Endodermal cell (in vitro differentiated cells): ENCODE measurements around the gene APLP1. TPM values are rescaled to one million over a fixed set of nuclear protein-coding genes. Genes with fewer than 3 reads are reported as not detected.
A peak's percentile ranks its signal among the peaks of the same experiment; 100 is the strongest.

Experiments
- DNase-seq: peaks from one replicate; pipeline ENCODE4 v3.0.0-alpha.2; 2017
- H3K27ac ChIP-seq: 2 replicates; pipeline ENCODE4 v1.5.1; 2013; ENCODE audit warnings: mild to moderate bottlenecking, low read depth, low read length, moderate library complexity
- H3K27me3 ChIP-seq: 2 replicates; pipeline ENCODE4 v1.6.1; 2013; ENCODE audit warnings: mild to moderate bottlenecking, low read length, moderate library complexity; ENCODE audit not compliant: insufficient read depth, control insufficient read depth, poor library complexity, severe bottlenecking
- H3K36me3 ChIP-seq: 2 replicates; pipeline ENCODE4 v1.7.0; 2013; ENCODE audit warnings: mild to moderate bottlenecking, low read length, moderate library complexity; ENCODE audit not compliant: control insufficient read depth, insufficient read depth
- H3K4me1 ChIP-seq: one replicate; pipeline ENCODE4 v1.7.0; 2013; ENCODE audit warnings: low read length; ENCODE audit not compliant: control insufficient read depth, insufficient read depth
- H3K4me3 ChIP-seq: 2 replicates; pipeline ENCODE4 v1.5.1; 2013; ENCODE audit warnings: mild to moderate bottlenecking, low read length, moderate library complexity
- H3K9ac ChIP-seq: 2 replicates; pipeline ENCODE4 v1.6.1; 2013; ENCODE audit warnings: mild to moderate bottlenecking, low read length, moderate library complexity; ENCODE audit not compliant: poor library complexity, severe bottlenecking; ENCODE audit errors: extremely low read depth
- H3K9me3 ChIP-seq: 2 replicates; pipeline ENCODE4 v1.6.1; 2013; ENCODE audit warnings: mild to moderate bottlenecking, low read length, moderate library complexity; ENCODE audit not compliant: control insufficient read depth
- H3K27ac Mint-ChIP-seq: 2 replicates; pipeline ENCODE4 v1.8.0; 2020; ENCODE audit warnings: mixed read lengths
- H3K27me3 Mint-ChIP-seq: 2 replicates; pipeline ENCODE4 v1.8.0; 2021; ENCODE audit warnings: mild to moderate bottlenecking, mixed read lengths; ENCODE audit not compliant: insufficient read depth
- H3K36me3 Mint-ChIP-seq: 2 replicates; pipeline ENCODE4 v1.8.0; 2020; ENCODE audit warnings: low read depth, mixed read lengths
- H3K4me1 Mint-ChIP-seq: 2 replicates; pipeline ENCODE4 v1.8.0; 2020; ENCODE audit warnings: mixed read lengths
- H3K4me3 Mint-ChIP-seq: 2 replicates; pipeline ENCODE4 v1.8.0; 2020; ENCODE audit warnings: mild to moderate bottlenecking, moderate library complexity, mixed read lengths
- H3K9me3 Mint-ChIP-seq: 2 replicates; pipeline ENCODE4 v1.8.0; 2020; ENCODE audit warnings: mild to moderate bottlenecking, mixed read lengths
- WGBS, 2 experiments: methylation state at CpG; one replicate each; pipeline versions ENCODE4 v1.1.5 to v1.1.7; 2013; ENCODE audit warnings: missing lambda C conversion rate in 2 of 2, mixed read lengths in 1 of 2; ENCODE audit not compliant: insufficient coverage in 1 of 2, insufficient read length in 1 of 2; 5-methylcytosine and 5-hydroxymethylcytosine counted together
- long read RNA-seq, 4 experiments: library from polyadenylated mRNA in 2 of 4; library from RNA in 1 of 4; library from capped mRNA in 1 of 4; stranded (forward) in 3 of 4; unstranded in 1 of 4; transcript quantifications; one replicate each; pipeline ENCODE4 v2.0.0, GENCODE V29; 2020 to 2021; ENCODE audit warnings: inconsistent platforms in 1 of 4
- polyA plus RNA-seq, 2 experiments: library from polyadenylated mRNA; stranded (reverse); fragments of 50-300 nt; gene quantifications; one replicate each; pipeline ENCODE4 v1.2.3, GENCODE V29; 2013
- total RNA-seq, 2 donors: library from RNA; stranded (reverse); fragmentation: NEBNext Ultra II Directional in 1 of 2; extraction: Animal tissue kit (Norgen Biotek cat#: 25700) in 1 of 2; gene quantifications; 2 replicates in 1 of 2; 3 replicates in 1 of 2; pipeline ENCODE4 v1.2.1, GENCODE V29; 2021
- TF ChIP-seq, protein P1 (sequence below): fragments of 200-600 bp; sonication (generic); conservative IDR thresholded peaks from 2 replicates; pipeline ENCODE4 v1.5.0; 2021; ENCODE audit warnings: antibody characterized with exemption, mild to moderate bottlenecking

The APLP1 gene
- total RNA-seq, result 10 to 100 TPM in 1 of 2 donors, 1 to 10 TPM in 1; 4.1 to 10.6 TPM
- 395 TPM for polyA plus RNA-seq (2013, experiment 1 of 2)
- 360 TPM for polyA plus RNA-seq (2013, experiment 2 of 2)
- long read RNA-seq, experiment 1, partial matches to known transcripts, result 1 of 4 reads
- long read RNA-seq, experiment 1, other reads (novel, unspliced or antisense), result 2 of 4 reads
- long read RNA-seq, experiment 2, partial matches to known transcripts, result 1 of 13 reads
- long read RNA-seq, experiment 2, other reads (novel, unspliced or antisense), result 12 of 13 reads
- long read RNA-seq, experiment 3, partial matches to known transcripts, result 0 of 9 reads
- long read RNA-seq, experiment 3, other reads (novel, unspliced or antisense), result 9 of 9 reads
- long read RNA-seq, experiment 4, result 0 reads

GRCh38 chr19:35868172-35868822, at the start of gene APLP1:
Gene APLP1 (plus strand): TSS chr19:35868574. CDS start chr19:35868637, 63 bp downstream.
- H3K9ac ChIP-seq, result no peak within 1 kb of the TSS
- peaks cover 50% of the 10 kb centered on the region for H3K27me3 Mint-ChIP-seq
- H3K4me1 ChIP-seq, result no peaks in the 10 kb centered on the region
- H3K36me3 ChIP-seq, result no peaks in the 10 kb centered on the region
- peak within 1 kb of the TSS; percentile 48 for H3K4me3 Mint-ChIP-seq
- no peaks in the 10 kb centered on the region for H3K9me3 ChIP-seq
- H3K27me3 ChIP-seq, result peaks cover 54% of the 10 kb centered on the region
- H3K9me3 Mint-ChIP-seq, result no peaks in the 10 kb centered on the region
- H3K27ac Mint-ChIP-seq, result no peak within 1 kb of the TSS
- H3K27ac ChIP-seq, result peak within 1 kb of the TSS; percentile 96
- H3K4me3 ChIP-seq, result peak within 1 kb of the TSS; percentile 73
- peaks cover 3% of the 10 kb centered on the region for H3K4me1 Mint-ChIP-seq
- H3K36me3 Mint-ChIP-seq, result no peaks in the 10 kb centered on the region
- WGBS, 2 experiments, result 0% methylated on average over 2 to 60 of the region's 60 CpGs
- DNase-seq, result peak; percentile 86
- TF ChIP-seq, protein P1, sequence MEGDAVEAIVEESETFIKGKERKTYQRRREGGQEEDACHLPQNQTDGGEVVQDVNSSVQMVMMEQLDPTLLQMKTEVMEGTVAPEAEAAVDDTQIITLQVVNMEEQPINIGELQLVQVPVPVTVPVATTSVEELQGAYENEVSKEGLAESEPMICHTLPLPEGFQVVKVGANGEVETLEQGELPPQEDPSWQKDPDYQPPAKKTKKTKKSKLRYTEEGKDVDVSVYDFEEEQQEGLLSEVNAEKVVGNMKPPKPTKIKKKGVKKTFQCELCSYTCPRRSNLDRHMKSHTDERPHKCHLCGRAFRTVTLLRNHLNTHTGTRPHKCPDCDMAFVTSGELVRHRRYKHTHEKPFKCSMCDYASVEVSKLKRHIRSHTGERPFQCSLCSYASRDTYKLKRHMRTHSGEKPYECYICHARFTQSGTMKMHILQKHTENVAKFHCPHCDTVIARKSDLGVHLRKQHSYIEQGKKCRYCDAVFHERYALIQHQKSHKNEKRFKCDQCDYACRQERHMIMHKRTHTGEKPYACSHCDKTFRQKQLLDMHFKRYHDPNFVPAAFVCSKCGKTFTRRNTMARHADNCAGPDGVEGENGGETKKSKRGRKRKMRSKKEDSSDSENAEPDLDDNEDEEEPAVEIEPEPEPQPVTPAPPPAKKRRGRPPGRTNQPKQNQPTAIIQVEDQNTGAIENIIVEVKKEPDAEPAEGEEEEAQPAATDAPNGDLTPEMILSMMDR, result no peak

- Histone ChIP-seq H3K36me3 (no peaks in the 10 kb centered on the region), H3K4me1 (no peaks in the 10 kb centered on the region), H3K27me3 (peaks cover 12% of the 10 kb centered on the region), H3K27ac (no peak overlapping the region), H3K4me3 (no peak overlapping the region), H3K9me3 (no peaks in the 10 kb centered on the region), H3K9ac (no peak overlapping the region)
- Mint-ChIP-seq H3K4me1 (no peaks in the 10 kb centered on the region), H3K36me3 (no peaks in the 10 kb centered on the region), H3K27ac (no peak overlapping the region), H3K27me3 (peaks cover 4% of the 10 kb centered on the region), H3K9me3 (no peaks in the 10 kb centered on the region), H3K4me3 (no peak overlapping the region)
- DNase-seq, result no peak
- WGBS, 2 experiments, result 86 to 87% methylated on average over 3 of the region's 3 CpGs
- TF ChIP-seq, protein P1, result no peak
These were observed 45.8 kb upstream of the APLP1 start for GRCh38 chr19:35822579-35822978.

- Histone ChIP-seq H3K9ac (no peak overlapping the region), H3K36me3 (no peaks in the 10 kb centered on the region), H3K9me3 (no peaks in the 10 kb centered on the region), H3K4me1 (no peaks in the 10 kb centered on the region), H3K4me3 (no peak overlapping the region), H3K27me3 (peaks cover 12% of the 10 kb centered on the region), H3K27ac (no peak overlapping the region)
- Mint-ChIP-seq H3K27ac (no peak overlapping the region), H3K27me3 (peaks cover 4% of the 10 kb centered on the region), H3K9me3 (no peaks in the 10 kb centered on the region), H3K36me3 (no peaks in the 10 kb centered on the region), H3K4me1 (no peaks in the 10 kb centered on the region), H3K4me3 (no peak overlapping the region)
- DNase-seq, result no peak
- WGBS, 2 experiments, result 91 to 94% methylated on average over 4 to 5 of the region's 5 CpGs
- TF ChIP-seq, protein P1, result no peak
These were observed 44.2 kb upstream of the APLP1 start for GRCh38 chr19:35824150-35824549.
